ENCODE measurements around the gene FPGS.

- no peak for TF ChIP-seq EZH2 (IDR thresholded peaks at IDR 0.05; ENCODE audit: borderline replicate concordance, low read depth, low read length, severe bottlenecking)
- TF ChIP-seq CTCF (IDR thresholded peaks at IDR 0.05; ENCODE audit: borderline replicate concordance, extremely low read depth, low read length, poor library complexity, severe bottlenecking) = no peak
Observed at GRCh38 chr9:127762111-127762676, 40.5 kb upstream of the FPGS start.

All from DND-41 (cell line).